ENCODE results near the gene SNX30.

Gene SNX30

GRCh38 chr9:112873773-112874405 lies 123.3 kb downstream of the SNX30 start:
- no peak for DNase-seq (ENCODE audit: low read depth in 1 of 2, low spot score in 1 of 2)

- DNase-seq (ENCODE audit: low read depth in 1 of 2, low spot score in 1 of 2), result no peak
Observed at GRCh38 chr9:112878752-112879151, 128.2 kb downstream of the SNX30 start.

- no peak for DNase-seq (ENCODE audit: low read depth in 1 of 2, low spot score in 1 of 2)
Observed at GRCh38 chr9:112880650-112881049, 130.1 kb downstream of the SNX30 start.

GRCh38 chr9:112881331-112881730 lies 130.8 kb downstream of the SNX30 start:
- DNase-seq (ENCODE audit: low read depth in 1 of 2, low spot score in 1 of 2), result no peak

- DNase-seq (ENCODE audit: low read depth in 1 of 2, low spot score in 1 of 2), result no peak
Observed at GRCh38 chr9:112884101-112884500, 133.5 kb downstream of the SNX30 start.

- DNase-seq (ENCODE audit: low read depth in 1 of 2, low spot score in 1 of 2), result no peak
Observed at GRCh38 chr9:112884721-112885120, 134.2 kb downstream of the SNX30 start.

GRCh38 chr9:112885324-112885723 lies 134.8 kb downstream of the SNX30 start:
- no peak for DNase-seq (ENCODE audit: low read depth in 1 of 2, low spot score in 1 of 2)

GRCh38 chr9:112886351-112886750 lies 135.8 kb downstream of the SNX30 start:
- DNase-seq (ENCODE audit: low read depth in 1 of 2, low spot score in 1 of 2), result no peak

- DNase-seq (ENCODE audit: low read depth in 1 of 2, low spot score in 1 of 2), result no peak
Observed at GRCh38 chr9:112887381-112887780, 136.8 kb downstream of the SNX30 start.

GRCh38 chr9:112890106-112891081 lies 139.8 kb downstream of the SNX30 start, which contains the start of gene SLC46A2:
TSS of gene SLC46A2 (minus strand) at chr9:112890876. CDS start at chr9:112890681, 195 bp downstream.
- no peak for DNase-seq (ENCODE audit: low read depth in 1 of 2, low spot score in 1 of 2)

GRCh38 chr9:112891521-112891920 lies 141.0 kb downstream of the SNX30 start:
- no peak for DNase-seq (ENCODE audit: low read depth in 1 of 2, low spot score in 1 of 2)

GRCh38 chr9:112892981-112893380 lies 142.4 kb downstream of the SNX30 start:
- no peak for DNase-seq (ENCODE audit: low read depth in 1 of 2, low spot score in 1 of 2)

GRCh38 chr9:112894041-112894440 lies 143.5 kb downstream of the SNX30 start:
- DNase-seq (ENCODE audit: low read depth in 1 of 2, low spot score in 1 of 2), result no peak

- DNase-seq (ENCODE audit: low read depth in 1 of 2, low spot score in 1 of 2), result no peak
Observed at GRCh38 chr9:112894699-112895098, 144.1 kb downstream of the SNX30 start.

- no peak for DNase-seq (ENCODE audit: low read depth in 1 of 2, low spot score in 1 of 2)
Observed at GRCh38 chr9:112896131-112896530, 145.6 kb downstream of the SNX30 start.

- DNase-seq (ENCODE audit: low read depth in 1 of 2, low spot score in 1 of 2), result no peak
Observed at GRCh38 chr9:112898872-112899311, 148.3 kb downstream of the SNX30 start.

- no peak for DNase-seq (ENCODE audit: low read depth in 1 of 2, low spot score in 1 of 2)
Observed at GRCh38 chr9:112900488-112900887, 149.9 kb downstream of the SNX30 start.

GRCh38 chr9:112900901-112901300 lies 150.3 kb downstream of the SNX30 start:
- DNase-seq (ENCODE audit: low read depth in 1 of 2, low spot score in 1 of 2), result no peak

- no peak for DNase-seq (ENCODE audit: low read depth in 1 of 2, low spot score in 1 of 2)
Observed at GRCh38 chr9:112905084-112905483, 154.5 kb downstream of the SNX30 start.

- DNase-seq (ENCODE audit: low read depth in 1 of 2, low spot score in 1 of 2), result no peak
Observed at GRCh38 chr9:112911736-112912135, 161.2 kb downstream of the SNX30 start.

- no peak for DNase-seq (ENCODE audit: low read depth in 1 of 2, low spot score in 1 of 2)
Observed at GRCh38 chr9:112912636-112913035, 162.1 kb downstream of the SNX30 start.

- no peak for DNase-seq (ENCODE audit: low read depth in 1 of 2, low spot score in 1 of 2)
Observed at GRCh38 chr9:112913326-112913725, 162.8 kb downstream of the SNX30 start.

Data from stimulated activated CD4-positive, alpha-beta T cell treated with anti-CD3 and anti-CD28 coated beads, Interleukin-15, amount 100 ng/mL, for 1 hour (primary cell).